Fibroblast of the aortic adventitia (primary cell): ENCODE measurements around the gene ERCC1. TPM values are rescaled to one million over a fixed set of nuclear protein-coding genes. Genes with fewer than 3 reads are reported as not detected.
A peak's percentile ranks its signal among the peaks of the same experiment; 100 is the strongest.

ENCODE experiments used
- DNase-seq: peaks from one replicate; pipeline ENCODE4 v3.0.0-alpha.2; 2010; ENCODE audit warnings: low read depth
- H3K4me3 ChIP-seq: 2 replicates; pipeline ENCODE4 v1.5.1; 2011; ENCODE audit warnings: low read depth, mild to moderate bottlenecking, control low read depth, low read length, moderate library complexity
- total RNA-seq: library from RNA; depleted of rRNA; stranded (reverse); fragments of >200 nt; gene quantifications from 2 replicates; pipeline ENCODE4 v1.2.3, GENCODE V29; 2012; ENCODE audit warnings: low replicate concordance
- TF ChIP-seq, protein P1 (sequence below): IDR thresholded peaks from 2 replicates; pipeline ENCODE4 v1.5.1; 2011; ENCODE audit warnings: mild to moderate bottlenecking, low read length, control low read depth, inconsistent platforms; ENCODE audit not compliant: insufficient read depth

ERCC1 gene
- total RNA-seq, 1 donor: 109 TPM

DNA sequence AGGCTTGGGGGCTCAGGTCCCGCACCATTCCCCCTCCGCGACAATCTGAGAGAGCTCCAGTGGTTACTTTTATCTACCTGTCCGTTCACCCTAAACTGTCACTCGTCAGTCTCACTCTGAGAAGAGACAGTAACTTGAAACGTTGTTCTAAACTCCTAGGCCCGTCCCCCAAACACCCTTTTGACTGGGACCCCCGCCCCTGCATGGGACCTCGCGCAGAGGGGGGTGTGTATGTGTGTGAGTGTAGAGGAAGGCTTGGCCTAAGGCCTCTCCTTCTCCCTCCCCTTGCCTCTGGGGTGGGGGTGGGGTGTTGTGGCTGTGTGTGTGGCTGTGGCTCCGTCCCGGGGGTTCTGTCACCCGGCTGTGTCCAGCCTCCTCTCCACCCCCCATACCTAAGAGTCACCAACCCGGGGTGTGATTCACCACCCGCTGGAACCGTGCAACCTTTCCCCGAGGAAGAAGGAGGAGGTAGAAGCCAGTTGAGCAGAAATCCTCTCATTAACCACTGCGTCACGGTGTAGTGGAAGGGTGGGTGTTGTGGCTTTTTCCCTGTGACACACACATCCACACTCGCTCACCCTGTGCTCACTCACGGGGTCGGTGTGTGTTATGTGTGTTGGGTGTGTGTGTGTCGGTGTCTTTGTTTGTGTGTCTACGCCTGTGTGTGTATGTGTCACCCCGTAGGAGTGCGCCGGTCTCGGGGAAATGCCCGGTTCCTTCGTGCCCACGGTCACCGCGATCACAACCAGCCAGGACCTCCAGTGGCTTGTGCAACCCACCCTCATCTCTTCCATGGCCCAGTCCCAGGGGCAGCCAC, 46.4 kb upstream of the ERCC1 start:
- TF ChIP-seq, protein P1, sequence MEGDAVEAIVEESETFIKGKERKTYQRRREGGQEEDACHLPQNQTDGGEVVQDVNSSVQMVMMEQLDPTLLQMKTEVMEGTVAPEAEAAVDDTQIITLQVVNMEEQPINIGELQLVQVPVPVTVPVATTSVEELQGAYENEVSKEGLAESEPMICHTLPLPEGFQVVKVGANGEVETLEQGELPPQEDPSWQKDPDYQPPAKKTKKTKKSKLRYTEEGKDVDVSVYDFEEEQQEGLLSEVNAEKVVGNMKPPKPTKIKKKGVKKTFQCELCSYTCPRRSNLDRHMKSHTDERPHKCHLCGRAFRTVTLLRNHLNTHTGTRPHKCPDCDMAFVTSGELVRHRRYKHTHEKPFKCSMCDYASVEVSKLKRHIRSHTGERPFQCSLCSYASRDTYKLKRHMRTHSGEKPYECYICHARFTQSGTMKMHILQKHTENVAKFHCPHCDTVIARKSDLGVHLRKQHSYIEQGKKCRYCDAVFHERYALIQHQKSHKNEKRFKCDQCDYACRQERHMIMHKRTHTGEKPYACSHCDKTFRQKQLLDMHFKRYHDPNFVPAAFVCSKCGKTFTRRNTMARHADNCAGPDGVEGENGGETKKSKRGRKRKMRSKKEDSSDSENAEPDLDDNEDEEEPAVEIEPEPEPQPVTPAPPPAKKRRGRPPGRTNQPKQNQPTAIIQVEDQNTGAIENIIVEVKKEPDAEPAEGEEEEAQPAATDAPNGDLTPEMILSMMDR: no peak
- peak overlapping the region; percentile 90 for H3K4me3 ChIP-seq
- DNase-seq: peak; percentile 47

DNA sequence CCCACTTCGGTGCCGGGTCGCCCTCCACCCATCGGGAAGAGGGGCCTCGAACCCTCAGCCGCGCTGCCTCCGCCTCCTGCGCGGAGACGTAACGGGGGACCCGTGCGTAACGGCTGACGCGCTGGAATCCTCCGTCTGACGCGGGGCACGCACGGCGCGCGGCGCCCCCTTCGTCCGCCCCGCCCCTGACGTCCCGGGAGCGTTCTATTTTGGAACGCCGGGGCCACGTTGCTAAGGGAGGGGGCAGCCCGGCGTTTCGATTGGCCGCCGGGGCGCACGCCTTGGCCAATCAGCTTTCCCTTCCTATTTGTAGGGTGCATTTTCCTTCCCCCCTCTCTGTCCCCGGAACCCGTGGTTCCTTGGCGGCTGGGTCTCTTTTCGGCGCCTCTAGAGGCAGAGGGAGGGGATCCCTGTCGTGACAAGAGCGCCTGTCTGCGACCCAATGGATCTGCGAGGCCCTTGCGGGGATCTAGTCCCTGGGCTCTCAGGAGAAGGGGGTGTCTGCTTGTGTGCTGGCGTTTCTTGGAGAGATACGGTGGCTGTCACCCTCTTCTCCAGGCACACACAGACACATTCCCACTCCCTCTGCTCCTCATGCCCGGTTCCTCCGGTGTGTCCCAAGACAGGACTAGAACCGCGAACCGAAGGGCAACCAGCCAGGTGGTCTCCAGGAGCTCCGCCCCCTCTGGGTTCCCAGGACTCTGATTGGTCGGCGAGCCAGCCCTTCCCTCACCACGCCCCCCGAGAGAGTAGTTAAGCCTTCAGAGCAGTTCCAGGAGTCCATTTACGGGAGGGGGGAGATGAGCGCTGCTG, 45.6 kb upstream of the ERCC1 start:
- peak; percentile 92 for DNase-seq
- H3K4me3 ChIP-seq: peak overlapping the region; percentile 90
- TF ChIP-seq, protein P1: no peak

DNA sequence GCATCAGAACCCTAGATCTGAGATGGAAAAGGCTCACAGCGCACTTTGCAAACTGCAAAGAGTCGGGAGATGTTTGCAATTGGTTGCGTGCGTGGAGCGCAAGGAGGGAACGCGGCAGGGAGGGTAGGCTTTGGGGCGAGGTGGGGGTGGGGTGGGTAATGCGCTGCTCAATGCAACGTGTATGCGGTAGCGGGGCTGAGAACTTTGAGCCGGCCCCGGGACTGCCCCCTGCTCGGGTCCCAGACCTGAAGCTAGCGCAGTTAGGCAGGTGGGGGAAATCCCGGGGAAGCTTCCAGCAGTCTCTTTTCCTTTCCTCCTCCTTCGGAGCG, 45.0 kb upstream of the ERCC1 start:
- TF ChIP-seq, protein P1: no peak
- peak overlapping the region; percentile 90 for H3K4me3 ChIP-seq
- DNase-seq: no peak

DNA sequence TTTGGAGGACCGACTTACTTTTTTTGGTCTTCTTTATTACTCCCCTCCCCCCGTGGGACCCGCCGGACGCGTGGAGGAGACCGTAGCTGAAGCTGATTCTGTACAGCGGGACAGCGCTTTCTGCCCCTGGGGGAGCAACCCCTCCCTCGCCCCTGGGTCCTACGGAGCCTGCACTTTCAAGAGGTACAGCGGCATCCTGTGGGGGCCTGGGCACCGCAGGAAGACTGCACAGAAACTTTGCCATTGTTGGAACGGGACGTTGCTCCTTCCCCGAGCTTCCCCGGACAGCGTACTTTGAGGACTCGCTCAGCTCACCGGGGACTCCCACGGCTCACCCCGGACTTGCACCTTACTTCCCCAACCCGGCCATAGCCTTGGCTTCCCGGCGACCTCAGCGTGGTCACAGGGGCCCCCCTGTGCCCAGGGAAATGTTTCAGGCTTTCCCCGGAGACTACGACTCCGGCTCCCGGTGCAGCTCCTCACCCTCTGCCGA, 44.5 kb upstream of the ERCC1 start:
- TF ChIP-seq, protein P1: peak; percentile 12
- peak overlapping the region; percentile 90 for H3K4me3 ChIP-seq
- no peak for DNase-seq

DNA sequence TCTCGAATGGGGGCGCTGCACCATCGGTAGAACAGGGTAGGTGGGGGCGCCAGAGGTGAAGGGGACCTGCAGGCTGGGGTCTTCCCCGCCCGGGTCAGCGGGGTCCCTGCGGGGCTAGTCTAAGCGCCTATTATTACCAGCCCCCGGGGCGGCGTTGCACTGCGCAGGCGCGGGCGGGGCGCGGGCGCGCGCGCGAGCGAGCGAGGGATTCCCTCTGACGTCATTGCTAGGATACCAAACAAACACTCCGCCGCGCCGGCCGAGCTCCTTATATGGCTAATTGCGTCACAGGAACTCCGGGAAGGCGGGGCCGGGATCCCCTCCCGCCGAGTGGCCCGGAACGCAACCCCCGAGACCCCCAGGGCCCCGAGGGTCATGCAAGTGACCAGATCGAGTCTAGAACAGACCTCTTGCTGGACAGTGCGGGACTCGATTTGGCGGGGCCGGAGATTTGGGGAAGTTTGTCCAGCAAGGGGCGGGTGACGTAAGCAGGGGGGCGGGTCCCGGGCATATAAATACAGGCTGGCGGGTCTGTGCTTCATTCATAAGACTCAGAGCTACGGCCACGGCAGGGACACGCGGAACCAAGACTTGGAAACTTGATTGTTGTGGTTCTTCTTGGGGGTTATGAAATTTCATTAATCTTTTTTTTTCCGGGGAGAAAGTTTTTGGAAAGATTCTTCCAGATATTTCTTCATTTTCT, 43.9 kb upstream of the ERCC1 start, which contains the start of gene FOSB:
Gene FOSB (plus strand): TSS at position 541 of the 703 bp plus-strand sequence. CDS start 591 bp downstream, outside the sequence.
- TF ChIP-seq, protein P1: peak; percentile 5
- DNase-seq: peak; percentile 96
- H3K4me3 ChIP-seq: peak within 1 kb of the TSS; percentile 90

DNA sequence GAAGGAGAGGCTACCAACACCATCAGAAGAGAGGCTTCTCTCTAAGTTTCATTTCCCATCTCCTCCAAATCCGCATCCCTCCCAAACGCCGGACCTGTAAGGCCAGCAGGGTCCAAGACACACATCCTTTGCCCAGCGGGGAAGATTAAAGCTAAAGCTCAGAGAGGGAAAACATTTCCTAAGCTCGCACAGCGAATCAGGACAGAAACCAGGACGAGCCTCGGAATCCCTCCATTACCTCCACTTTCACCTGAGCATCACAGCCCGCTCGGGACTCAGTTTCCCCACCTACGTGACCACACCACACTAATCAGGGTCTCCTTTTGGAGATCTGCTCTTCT, 43.4 kb upstream of the ERCC1 start:
- peak overlapping the region; percentile 75 for H3K4me3 ChIP-seq
- peak; percentile 20 for DNase-seq
- TF ChIP-seq, protein P1: no peak
